Kidney epithelial cell (primary cell): ENCODE results near the gene PRM2. TPM values are rescaled to one million over a fixed set of nuclear protein-coding genes. Genes with fewer than 3 reads are reported as not detected.

Experiments
- DNase-seq: peaks from one replicate; pipeline ENCODE4 v3.0.0-alpha.2; 2010; ENCODE audit warnings: low read depth
- H3K27me3 ChIP-seq: 2 replicates; pipeline ENCODE4 v1.6.0; 2011; ENCODE audit warnings: low read length; ENCODE audit not compliant: control insufficient read depth, insufficient read depth
- H3K36me3 ChIP-seq: 2 replicates; pipeline ENCODE4 v1.5.1; 2011; ENCODE audit warnings: low read length; ENCODE audit not compliant: control insufficient read depth, insufficient read depth
- H3K4me3 ChIP-seq: 2 replicates; pipeline ENCODE4 v1.5.1; 2011; ENCODE audit warnings: low read depth, mild to moderate bottlenecking, control low read depth, low read length
- CTCF ChIP-seq: IDR thresholded peaks from 2 replicates; pipeline ENCODE4 v1.5.1; 2011; ENCODE audit warnings: mild to moderate bottlenecking, moderate library complexity, low read length, control low read depth, inconsistent platforms; ENCODE audit not compliant: insufficient read depth, poor library complexity, severe bottlenecking
- total RNA-seq: library from RNA; depleted of rRNA; stranded (reverse); fragments of >200 nt; gene quantifications from 2 replicates; pipeline ENCODE4 v1.2.3, GENCODE V29; 2015

Gene PRM2, protein sequence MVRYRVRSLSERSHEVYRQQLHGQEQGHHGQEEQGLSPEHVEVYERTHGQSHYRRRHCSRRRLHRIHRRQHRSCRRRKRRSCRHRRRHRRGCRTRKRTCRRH
- not detected in 2 replicates for total RNA-seq

DNA sequence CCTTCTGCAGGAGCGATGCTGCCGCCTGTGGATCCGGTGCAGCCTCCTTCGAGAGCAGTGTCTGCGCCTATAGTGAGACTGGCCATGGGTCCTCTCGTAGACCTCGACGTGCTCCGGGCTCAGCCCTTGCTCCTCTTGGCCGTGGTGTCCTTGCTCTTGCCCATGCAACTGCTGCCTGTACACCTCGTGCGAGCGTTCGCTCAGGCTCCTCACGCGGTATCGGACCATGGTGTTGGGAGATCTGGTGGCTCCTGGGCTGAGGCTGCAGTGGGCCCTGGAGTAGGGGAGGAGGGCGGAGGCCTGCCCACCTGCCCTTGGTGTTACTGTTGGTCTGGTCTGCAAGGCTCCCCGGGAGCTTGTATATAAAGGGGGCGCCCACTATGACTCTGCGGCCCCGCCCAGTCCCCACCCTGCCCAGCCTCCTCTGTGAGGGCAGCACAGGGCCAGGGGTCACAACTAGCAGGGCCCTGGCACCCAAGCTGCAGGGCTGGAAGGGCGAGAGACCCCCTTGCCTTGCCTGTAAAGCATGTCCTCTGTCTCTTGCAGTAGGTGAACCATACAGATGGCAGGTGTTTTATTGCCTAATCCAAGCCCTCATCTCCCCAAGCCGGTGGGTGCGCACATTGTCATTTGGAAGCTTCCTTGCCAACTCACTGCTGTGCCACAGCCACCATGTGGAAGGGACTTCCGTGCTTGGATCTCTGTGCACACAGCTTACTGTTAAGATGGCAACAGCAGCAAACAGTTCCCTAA, at the start of gene PRM2:
TSS of gene PRM2 (minus strand) at position 338 of the 753 bp plus-strand sequence. CDS start at position 228, 110 bp downstream.
- no peak for DNase-seq
- no peak for TF ChIP-seq CTCF
- Histone ChIP-seq H3K4me3 (no peak within 1 kb of the TSS), H3K27me3 (no peaks in the 10 kb centered on the region), H3K36me3 (no peaks in the 10 kb centered on the region)

DNA sequence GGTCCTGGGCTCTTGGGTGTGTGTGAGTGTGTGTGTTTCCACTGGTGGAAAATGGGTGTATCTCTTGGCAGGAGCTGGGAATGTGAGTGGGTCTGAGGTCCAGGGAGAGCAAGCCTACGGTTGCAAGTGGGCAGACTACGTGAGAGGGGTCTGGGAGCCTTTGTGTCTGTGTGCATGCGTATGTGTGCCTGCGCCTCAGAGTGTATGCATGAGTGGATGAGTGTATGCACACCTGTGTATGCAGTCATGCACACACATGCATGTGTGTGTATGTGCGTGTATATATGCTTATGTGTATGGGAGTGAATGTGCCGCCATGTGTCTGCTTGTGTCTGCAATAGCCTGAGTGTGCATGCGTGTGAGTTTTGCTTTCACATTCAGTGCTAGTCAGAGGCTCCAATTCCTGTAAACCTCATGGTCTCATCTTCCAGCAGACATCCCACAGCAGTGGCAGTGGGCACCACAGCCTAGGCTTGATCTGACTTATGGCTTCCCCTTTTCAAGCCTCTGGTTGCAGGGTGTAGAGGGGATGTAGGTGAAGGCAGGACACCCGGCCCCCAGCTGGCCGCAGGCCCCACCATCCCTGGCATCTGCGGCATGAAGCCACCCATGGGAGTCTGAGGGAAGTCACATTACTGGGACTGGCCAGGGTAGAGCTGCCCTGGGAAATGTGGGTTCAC, 49.3 kb upstream of the PRM2 start:
- Histone ChIP-seq H3K27me3 (no peaks in the 10 kb centered on the region), H3K4me3 (no peak overlapping the region), H3K36me3 (no peaks in the 10 kb centered on the region)
- TF ChIP-seq CTCF, result no peak
- no peak for DNase-seq

DNA sequence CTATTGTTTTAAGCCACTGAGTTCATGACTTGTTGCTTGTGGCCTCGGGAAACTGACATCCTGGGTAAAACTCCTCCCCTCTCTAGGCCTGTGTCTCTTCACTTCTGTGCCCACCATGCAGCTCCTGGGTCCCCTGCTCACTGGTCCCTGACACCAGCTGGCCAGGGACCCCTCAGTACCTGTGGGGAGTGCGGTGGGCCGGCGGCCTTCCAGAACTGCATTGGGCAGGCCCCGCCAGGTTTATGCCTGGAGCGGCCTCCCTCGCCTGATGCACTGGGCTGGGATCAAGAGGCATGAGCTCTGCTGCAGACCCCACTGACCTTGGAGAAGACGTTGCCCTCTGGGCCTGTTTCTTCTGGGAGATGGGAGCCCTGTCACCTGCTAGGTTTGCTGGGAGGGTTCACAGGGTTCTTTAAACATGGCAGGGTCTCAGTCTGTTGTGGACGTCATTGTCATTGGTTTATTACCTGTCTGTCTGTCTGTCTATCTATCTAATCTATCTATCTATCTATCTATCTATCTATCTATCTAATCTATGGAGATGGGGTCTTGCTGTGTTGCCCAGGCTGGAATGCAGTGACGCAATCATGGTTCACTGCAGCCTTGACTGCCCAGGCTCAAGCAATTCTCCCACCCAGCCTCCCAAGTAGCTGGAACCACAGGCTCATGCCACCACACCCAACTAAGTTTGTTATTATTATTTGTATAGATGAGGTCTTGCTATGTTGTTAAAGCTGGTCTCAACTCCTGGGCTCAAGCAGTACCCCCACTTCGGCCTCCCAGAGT, 47.5 kb upstream of the PRM2 start:
- no peak for TF ChIP-seq CTCF
- DNase-seq, result no peak
- Histone ChIP-seq H3K27me3 (no peaks in the 10 kb centered on the region), H3K36me3 (no peaks in the 10 kb centered on the region), H3K4me3 (no peak overlapping the region)

DNA sequence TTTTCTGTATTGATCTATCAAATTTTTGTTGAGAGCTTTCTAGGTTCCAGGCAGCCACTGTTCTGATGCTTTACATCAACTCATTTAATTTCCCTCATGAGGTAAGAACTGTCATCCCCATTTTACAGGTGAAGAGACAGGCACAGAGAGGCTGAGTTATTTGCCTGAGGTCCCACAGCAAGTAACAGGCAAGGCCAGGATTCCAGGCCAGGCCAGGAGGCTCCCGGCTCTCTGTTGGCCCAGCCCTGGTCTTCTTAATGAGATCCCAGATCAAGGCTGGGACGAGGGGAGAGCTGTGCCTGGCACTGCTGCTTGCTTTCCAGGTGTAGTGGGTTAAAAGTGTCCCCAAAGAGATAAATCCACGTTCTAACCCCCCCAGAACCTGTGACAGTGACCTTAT, 46.5 kb upstream of the PRM2 start:
- no peak for DNase-seq
- TF ChIP-seq CTCF, result no peak
- Histone ChIP-seq H3K36me3 (no peaks in the 10 kb centered on the region), H3K4me3 (no peak overlapping the region), H3K27me3 (no peaks in the 10 kb centered on the region)

GRCh38 chr16:11321662-11322061, 45.4 kb upstream of the PRM2 start:
- H3K27me3 ChIP-seq, result no peaks in the 10 kb centered on the region
- no peak for TF ChIP-seq CTCF

More at GRCh38 chr16:11321662-11322061, 45.4 kb upstream of the PRM2 start:
- DNase-seq, result no peak
- Histone ChIP-seq H3K4me3 (no peak overlapping the region), H3K36me3 (no peaks in the 10 kb centered on the region)
